Stimulated activated CD4-positive, alpha-beta T cell treated with anti-CD3 and anti-CD28 coated beads, Interleukin-2, amount 100 ng/mL, for 24 hours (primary cell): ENCODE measurements around the gene TRAK2.
"Not testable (repeated sequence)": the region's sequence is repeated elsewhere in the genome, so short reads cannot be mapped to it uniquely, and the experiment has no call there.

ENCODE experiments used
- DNase-seq, 2 donors: peaks; one replicate each; pipeline ENCODE4 v3.0.0-alpha.2; 2020

The TRAK2 gene

DNA sequence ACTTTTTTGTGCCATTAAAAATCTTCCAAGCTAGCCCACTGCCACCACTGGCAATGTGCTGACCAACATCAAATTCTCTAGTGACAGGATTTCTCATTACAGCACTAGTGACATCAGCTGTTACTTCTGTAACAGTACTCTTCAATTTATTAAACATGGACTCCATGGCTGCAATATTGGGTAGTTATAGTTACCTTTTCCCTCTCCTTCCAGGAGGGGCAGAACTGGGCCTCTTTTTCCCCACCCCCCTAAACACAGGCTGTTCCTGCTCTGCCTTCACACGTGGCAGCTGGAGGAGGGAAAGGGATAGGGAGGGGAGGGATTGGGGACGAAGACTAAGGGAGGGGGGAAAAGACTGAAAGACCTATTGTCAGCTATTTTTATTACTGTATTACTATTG, 38.1 kb downstream of the TRAK2 start:
- no peak for DNase-seq

DNA sequence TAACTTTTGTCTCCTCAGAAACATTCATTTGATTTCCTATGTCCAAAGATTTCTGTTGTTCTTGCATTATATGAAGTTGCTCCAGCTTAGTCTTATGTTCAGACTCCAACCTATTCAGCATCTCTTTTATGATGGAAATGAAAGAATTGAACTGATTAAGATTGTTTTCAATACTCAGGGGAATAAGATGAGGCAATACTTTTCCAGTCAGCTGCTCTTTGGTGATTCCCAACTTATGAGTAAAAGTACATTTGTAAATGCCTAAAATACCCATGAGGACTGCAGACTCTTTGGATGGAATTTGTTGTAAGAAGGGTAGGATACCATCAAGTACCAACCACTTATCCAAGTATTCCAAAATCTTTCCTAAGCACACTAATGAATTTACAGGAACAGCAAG, 39.8 kb downstream of the TRAK2 start:
- DNase-seq = no peak

DNA sequence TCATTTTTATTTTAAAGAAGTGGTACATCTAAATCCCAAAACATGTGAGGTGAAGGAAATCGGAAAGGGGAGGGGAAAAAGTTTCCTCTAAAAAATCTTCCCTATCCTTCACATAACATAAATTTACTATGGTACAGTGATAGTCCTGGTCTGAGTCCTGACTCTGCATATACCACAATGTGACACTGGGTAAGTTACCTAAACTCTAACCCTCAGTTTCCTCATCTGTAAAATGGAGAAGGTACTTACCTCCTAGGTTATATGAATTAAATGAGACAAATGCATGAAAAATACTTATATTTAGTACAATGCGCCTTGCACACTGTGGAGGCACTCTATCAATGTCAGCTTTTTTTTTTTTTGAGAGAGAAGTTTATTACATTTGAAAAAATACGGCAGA, 42.3 kb downstream of the TRAK2 start:
- DNase-seq = no peak

DNA sequence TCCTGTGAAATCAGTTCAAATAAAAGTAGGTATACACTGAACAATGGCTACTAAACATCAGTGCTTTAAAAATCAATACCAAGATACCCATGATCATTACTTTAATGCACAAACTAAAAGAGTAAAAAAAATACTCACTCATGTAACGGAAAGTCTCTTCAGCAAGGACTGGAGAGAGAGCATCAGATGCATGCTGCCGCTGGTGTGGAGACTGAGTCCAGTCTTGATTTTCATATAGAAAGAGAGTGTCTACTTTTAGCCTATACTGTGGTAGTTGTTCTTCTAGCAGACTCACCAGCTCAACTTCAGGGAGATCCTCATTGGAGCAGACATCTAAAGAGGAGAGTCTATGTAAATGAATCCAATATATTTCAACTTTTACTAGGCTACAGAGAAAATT, 44.0 kb downstream of the TRAK2 start:
- DNase-seq = no peak

DNA sequence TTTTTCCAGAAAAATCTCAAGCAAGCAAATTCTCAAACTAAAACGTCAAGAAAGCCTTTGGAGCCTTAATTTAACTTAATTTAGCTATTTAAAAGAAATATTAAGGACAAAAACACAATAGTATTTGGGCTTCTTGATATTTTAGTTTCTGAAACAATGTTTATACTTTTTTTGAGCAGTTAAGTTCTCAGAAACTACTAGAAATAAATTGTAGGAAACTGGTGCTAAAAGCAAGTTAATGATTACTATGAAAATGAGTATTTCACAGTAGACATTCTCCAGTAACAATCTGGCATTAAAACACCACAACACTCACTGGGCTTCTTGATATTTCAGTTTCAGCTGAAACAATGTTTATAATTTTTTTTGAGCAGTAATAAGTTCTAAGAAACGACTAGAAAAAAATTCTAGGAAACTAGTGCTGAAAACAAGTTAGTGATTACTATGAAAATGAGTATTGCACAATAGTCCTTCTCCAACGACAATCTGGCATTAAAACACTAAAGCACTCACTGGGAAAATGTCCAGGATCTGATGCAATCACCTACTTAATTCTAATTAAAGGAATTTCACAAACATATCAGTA, 45.1 kb downstream of the TRAK2 start:
- no peak for DNase-seq

DNA sequence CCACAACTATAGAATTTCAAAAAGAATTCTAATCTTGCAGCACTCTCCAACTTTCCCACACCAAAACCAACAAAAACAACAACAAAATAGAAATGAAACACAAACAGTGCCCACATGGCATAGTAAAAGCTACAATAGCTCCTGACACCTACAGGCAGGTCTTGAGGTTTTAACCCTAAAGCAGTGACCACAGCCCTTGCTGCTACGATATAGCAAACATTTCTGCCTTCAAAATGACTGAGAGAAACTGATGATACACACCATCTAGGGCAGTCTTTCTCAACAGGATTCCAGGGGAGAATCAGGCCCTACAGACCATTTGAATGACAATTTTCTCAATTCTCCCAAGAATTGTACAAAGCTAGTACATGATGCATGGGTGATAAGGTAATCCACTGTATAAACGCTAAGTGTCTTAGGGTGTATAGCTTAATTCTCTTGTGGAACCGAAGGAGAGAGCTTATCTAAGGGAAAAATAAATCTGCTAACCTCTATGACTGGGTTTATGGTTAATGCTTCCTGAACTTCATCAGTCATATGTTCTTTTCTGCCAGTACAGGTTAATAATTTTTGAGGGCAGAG, 46.5 kb downstream of the TRAK2 start:
- no peak for DNase-seq

DNA sequence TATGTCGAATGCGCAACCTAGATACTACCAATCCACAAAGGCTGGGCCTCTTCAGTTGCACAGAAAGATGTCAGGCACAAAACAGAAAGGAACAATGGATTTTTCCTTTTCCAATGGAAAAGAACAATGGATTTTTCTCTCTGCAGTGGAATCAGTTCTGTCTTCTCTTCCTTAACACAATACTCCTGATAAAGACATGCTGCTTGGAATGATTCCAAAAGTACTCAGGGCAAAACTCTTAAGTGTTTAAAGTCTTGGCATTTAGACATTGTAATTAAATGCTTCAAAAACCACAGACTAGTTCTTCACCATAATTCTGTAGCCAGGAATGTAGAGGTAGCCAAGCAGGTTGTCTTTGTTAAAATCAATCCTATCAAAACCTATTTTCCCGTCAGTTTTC, 47.4 kb downstream of the TRAK2 start:
- DNase-seq = no peak

DNA sequence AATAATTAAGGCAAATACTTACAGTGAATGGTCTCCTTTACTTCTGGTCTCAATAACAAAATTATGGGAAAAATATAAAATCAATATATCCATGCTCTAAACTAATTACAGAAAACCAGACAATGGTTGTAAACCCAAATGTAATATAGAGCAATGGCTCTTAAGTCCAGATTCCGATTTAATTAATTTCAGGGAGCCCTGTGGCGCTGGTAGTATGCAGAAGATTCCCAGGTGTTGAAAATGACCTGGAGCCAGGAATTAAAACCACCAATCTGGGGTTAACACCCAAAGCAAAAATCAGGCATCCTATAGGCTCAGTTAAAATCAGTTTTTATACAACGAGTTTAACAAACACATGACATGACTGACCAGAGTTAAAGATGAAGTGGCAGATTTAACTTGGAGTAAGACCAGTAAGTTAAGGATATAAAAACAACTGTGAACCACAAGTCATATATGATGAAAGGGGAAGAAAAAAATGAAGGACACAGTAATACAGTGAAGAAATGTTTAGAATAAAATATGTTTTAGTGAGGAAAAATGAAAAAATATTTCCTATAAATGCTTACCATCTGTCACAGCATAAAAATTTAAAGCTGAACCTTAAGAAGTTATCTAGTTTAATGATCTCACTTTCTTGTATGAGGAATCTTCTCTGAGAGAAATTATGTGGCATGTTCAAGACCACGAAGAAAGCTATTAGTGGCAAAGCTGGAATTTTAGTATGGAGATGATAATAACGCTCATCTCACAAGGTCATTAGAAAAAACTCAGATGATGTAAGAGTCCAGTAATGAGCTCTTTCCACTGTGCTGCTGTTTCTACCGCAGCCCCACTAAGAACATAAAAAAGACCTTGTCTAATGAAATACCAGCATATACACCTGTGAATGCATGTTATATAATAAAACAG, 48.4 kb downstream of the TRAK2 start:
- no peak for DNase-seq

DNA sequence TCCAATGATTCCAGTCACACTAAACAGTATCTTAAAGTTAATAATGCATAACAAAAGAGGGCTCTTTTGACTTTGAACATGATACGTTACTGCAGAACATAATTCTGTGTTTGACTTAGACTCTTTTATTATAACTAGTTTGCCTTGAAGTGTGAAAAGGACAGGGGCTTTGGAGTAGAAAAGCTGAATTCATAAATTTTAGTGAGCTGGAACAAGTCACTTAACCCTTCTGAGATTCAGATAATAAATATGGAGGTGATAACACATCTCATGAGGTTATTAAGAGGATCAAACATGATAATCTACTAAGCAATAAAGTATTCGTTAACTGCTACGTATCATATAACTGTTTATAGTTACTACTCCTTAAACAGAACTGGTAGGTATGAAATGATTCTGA, 49.4 kb downstream of the TRAK2 start:
- DNase-seq = no peak

DNA sequence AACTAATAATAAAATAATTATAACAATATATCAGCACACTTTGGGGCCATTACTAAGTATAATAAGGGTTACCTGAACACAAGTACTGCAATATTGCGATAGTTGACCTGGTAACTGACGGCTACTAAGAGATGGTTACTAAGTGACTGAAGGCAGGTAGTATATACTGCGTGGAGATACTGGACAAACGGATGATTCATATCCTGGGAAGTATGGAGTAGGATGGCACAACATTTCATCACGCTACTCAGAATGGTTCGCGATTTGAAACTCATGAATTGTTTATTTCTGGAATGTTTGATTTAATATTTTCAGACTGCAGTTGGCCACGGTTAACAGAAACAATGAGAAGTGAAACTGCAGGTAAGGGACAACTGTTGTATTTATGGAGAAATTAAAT, 54.7 kb downstream of the TRAK2 start:
- DNase-seq = no peak

DNA sequence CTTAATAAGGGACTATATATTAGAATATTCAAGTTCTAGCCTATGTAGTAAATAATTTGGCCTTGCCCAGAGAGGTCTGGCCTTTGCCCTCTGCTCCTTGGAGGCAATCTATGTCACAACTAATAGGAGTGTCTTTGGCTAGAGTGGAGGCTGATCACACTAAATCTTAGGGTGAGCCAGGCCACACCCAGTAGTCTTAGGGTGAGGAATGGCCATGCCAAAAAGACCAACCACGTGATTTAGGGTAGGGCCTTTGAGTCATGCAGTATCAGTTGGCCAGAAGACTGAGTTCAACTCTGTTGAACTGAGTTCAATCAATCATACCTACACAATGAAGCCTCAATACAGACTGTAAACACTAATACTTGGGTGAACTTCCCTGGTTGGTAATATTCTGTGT, 68.1 kb downstream of the TRAK2 start:
- no peak for DNase-seq

DNA sequence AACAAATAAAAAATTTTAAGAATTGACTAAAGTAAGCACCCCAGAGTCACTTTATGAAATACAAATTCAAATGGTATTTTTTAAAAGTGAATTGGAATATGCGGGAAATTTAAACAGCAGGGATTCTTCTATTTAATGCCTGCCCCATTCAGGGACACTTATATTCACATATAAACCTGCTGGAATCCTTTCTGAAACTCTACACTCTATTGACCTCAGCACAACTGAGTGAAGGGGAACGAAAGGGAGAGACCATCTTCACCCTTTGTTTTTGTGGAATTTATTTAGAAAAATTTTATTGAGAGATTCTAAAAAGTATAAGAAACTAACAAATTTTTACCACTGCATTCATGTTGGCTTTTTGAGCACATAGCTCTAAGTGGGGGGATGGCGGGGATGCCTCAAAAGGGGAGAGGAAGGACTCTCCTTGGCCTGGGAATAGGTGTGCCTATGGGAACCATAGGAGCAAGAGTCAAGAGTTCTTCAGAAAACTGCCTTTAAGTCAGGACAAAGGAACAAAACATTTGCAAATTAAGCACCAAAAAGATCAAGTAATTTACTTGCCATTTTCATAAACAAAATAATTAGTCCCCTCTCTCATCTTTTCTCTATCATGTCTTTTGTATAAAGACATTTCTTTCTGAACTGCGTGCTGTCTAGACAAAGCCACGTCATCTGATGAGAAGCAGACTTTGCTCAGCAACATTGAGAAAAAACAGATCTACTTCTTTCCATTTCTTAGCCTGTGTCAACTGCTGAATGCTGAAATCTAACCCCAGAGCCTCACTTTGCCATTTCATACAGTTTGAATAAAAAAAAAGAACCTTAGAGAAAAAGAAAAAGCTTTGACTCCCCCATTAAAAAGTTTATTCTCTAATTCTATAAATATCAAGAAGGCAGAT, 72.5 kb downstream of the TRAK2 start:
- DNase-seq = no peak

DNA sequence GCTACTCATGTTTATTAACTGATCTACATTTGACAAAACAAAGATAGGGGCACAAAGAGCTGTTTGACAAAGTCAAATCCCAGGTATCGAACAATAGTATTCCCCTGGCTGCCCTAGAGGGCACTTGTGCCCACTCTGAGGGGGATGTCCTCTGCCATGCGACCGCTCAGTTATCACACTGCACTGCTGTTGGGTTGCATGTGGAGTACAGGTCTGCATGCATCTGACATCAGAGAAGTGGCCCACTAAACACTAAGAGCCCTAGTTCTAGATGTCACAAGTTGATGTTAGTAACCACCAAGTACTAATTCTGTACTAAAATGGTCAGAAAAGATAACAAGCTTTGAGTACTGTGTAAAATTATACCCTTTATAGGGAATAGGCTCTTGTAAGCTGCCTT, 74.0 kb downstream of the TRAK2 start:
- DNase-seq = no peak

DNA sequence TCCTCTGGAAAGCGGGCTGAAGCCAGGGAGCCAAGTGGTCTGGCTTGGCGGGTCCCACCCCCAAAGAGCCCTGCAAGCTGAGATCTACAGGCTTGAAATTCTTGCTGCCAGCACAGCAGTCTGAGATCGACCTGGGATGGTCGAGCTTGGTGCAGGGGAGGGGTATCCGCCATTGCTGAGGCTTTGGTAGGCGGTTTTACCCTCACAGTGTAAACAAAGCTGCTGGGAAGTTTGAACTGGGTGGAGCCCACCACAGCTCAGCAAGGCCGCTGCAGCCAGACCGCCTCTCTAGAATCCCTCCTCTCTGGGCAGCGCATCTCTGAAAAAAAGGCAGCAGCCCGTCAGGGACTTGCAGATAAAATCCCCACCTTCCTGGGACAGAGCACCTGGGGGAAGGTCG, 81.5 kb downstream of the TRAK2 start:
- DNase-seq = no peak

DNA sequence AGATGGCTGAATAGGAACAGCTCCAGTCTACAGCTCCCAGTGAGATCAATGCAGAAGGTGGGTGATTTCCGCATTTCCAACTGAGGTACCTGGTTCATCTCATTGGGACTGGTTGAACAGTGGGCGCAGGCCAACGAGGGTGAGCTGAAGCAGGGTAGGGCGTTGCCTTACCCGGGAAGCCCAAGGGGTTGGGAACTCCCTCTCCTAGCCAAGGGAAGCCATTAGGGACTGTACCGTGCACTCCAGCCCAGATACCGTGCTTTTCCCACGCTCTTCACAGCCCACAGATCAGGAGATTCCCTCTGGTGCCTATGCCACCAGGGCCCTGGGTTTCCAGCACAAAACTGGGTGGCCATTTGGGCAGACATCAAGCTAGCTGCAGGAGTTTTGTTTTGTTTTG, 81.9 kb downstream of the TRAK2 start:
- DNase-seq = not testable (repeated sequence)

DNA sequence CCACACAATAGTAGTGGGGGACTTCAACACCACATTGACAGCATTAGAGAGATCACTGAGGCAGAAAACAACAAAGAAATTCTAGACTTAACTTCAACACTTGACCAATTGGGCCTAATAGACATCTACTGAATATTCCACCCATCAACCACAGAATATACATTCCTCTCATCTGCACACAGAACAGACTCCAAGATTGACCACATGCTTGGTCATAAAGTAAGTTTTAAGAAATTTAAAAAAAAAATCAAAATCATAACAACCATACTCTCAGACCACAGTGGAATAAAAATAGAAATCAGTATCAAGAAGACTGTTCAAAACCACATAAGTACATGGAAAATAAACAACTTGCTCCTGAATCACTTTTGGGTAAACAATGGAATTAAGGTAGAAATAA, 85.1 kb downstream of the TRAK2 start:
- DNase-seq = no peak

DNA sequence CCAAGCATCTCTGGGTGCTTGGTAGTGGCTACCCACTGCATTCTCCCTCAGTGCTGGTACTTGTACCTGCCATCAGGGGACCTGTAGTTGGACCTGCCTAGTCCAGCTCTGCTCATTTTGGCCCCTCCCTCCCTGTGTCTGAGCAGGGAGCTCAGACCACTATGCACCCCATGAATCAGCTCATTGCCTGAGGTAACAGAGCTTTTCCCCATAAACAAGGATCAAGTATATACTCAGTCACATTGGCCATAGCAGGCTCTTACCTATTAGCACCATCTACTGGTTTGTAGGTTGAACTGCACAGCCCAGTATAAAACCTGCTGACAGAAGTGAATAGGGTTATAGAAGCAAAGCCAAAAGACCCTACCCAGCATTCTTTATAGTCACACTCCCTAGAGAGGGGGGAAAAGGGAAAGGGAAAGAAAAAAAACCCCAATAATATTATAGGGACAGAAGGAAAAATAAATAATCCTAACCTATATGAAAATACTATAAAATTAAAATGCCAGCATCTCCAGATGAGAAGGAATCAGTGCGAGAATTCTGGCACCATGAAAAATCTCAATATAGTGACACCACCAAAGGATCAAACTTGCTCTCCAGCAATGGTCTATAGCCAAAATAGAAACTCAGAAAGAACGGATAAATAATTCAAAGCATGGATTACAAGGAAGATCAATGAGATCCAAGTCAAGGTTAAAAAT, 87.2 kb downstream of the TRAK2 start:
- peak; percentile 5 to 19 for DNase-seq

DNA sequence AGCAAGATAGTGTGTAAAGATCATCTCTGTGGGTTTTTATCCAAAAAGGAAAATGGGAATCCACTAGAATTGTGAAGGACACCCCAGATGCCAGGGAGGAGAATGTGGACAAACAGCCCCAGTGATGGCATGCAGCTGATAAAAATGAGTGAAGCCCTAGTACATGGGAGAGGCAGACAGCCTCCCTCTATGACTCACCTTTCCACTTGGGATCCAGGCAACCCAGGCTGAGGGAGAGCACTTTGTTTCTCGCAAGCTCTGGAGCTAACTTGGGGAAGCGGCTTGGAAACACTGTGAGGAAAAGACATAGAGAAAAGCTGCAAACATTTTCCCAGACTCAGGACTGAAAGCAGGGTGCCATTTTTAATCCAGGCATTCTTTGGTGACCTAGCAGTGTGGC, 88.9 kb downstream of the TRAK2 start:
- no peak for DNase-seq

DNA sequence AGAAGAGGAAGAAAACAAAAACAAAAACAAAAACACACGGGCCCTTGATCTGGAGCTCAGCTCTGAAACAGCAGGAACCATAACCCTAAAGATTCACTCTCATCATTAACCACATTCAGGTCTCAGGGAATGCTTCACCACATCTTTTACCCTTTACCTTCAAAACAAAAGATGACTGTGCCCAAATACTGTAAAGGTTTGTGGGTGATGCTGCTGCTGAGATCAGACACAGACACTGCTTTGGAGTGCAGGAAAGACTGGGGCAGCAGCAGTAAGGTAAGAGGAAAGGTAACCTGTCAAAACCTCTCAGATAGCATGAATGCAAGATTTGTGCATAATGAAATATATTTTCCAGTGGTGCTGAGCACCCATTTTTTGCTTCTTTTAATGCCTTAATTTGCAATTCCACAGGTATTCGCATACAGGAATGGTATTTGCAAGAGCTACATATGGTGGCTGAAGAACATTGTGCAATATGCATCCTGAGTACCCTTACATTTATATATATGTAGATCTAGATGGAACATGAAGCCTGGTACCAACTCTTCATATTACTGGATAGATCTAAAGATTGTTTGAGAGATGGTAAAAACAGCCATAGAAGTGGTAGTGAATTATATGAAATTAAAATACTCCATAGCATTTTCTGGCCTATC, 90.1 kb downstream of the TRAK2 start:
- DNase-seq = no peak

DNA sequence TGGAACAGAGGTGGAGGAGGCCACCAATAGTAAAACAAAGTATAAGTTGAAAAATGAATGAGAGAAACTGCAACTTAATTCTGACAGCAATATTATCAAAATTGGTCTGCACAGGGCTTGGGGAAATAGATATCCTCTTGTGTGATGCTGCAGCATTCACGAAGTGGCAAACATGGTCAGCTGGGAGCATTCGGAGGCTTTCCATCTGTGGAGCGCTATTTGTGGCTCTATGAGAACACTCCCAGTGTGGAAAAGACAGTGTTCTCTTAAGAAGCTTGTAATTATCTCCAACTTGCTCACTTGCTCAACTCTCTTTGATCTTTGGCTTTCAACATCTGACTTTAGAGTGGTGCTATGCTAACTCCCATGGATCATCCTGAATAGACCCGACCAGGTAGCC, 91.0 kb downstream of the TRAK2 start:
- no peak for DNase-seq

DNA sequence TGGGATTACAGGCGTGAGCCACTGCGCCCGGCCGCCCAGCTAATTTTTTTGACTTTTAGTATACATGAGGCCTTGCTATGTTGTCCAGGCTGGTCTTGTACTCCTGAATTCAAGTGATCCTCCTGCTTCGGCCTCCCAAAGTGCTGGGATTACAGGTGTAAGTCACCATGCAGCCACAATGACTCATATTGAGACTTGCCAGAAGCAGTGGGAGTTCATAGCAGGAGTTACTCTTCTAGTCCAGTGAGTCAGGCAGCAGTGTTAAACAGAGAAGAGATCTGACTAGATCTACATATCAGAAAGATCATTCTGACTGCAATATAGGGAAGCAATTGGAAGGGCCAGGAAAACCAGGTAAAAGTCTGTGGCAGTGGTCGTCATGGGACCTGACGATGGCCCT, 92.6 kb downstream of the TRAK2 start:
- peak; percentile 19 to 38 for DNase-seq

DNA sequence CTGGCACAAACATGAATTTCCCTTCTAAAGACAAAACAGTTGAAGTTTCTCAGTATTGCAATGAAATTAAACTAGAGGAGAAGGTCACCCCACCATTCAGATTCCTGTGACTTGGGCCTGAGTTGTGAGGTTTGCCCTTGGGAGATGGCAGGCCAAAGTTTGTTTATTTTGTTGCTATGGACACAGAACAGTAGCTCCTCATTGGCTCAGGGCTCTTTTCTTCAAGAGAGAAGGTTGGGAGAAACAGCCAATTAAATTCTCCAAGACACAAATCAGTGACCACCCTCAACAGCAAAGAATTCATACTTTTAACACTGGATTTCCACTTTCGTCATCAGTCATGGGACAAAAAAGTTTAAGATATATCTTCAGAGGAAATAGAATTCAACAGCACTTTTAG, 94.0 kb downstream of the TRAK2 start, which contains the start of gene FLACC1:
Gene FLACC1 (minus strand): TSS at position 125 of the 400 bp plus-strand sequence. CDS start 5,941 bp downstream, outside the sequence.
- DNase-seq = no peak
